Tibial nerve (tissue), 4 donors: ENCODE data around the gene C1orf115. TPM values are rescaled to one million over a fixed set of nuclear protein-coding genes. Genes with fewer than 3 reads are reported as not detected.

Experiments used
- DNase-seq, 2 donors: peaks; one replicate each; pipeline ENCODE4 v3.0.0-alpha.2; 2019; ENCODE audit warnings: low spot score in 2 of 2
- H3K27ac ChIP-seq, 4 donors: fragments of 200-600 bp; sonication (generic) in 3 of 4; one replicate each; pipeline ENCODE4 v1.5.1; 2017 to 2019; ENCODE audit warnings: mild to moderate bottlenecking in 1 of 4
- H3K27me3 ChIP-seq, 2 donors: fragments of 200-600 bp; sonication (generic) in 1 of 2; one replicate each; pipeline versions ENCODE4 v1.5.1 to v1.6.0; 2017 to 2019
- H3K36me3 ChIP-seq, 3 donors: fragments of 200-600 bp; sonication (generic); one replicate each; pipeline ENCODE4 v1.5.1; 2018 to 2019
- H3K4me1 ChIP-seq, 4 donors: fragments of 200-600 bp; sonication (generic) in 3 of 4; one replicate each; pipeline ENCODE4 v1.5.1; 2017 to 2019
- H3K4me3 ChIP-seq, 4 donors: fragments of 200-600 bp; sonication (generic) in 3 of 4; one replicate each; pipeline ENCODE4 v1.5.1; 2017 to 2019; ENCODE audit warnings: mild to moderate bottlenecking in 1 of 4, moderate library complexity in 1 of 4
- H3K9me3 ChIP-seq, 4 donors: fragments of 200-600 bp; sonication (generic) in 3 of 4; one replicate each; pipeline ENCODE4 v1.5.1; 2017 to 2019
- EP300 ChIP-seq, 2 donors: sonication (generic); formaldehyde crosslinking; IDR thresholded peaks; one replicate each; pipeline ENCODE4 v1.6.1; 2017; ENCODE audit warnings: antibody characterized with exemption in 2 of 2, mild to moderate bottlenecking in 1 of 2
- POLR2A ChIP-seq, 2 donors: fragments of 450-650 bp; IDR thresholded peaks; one replicate each; pipeline ENCODE4 v1.6.1; 2017; ENCODE audit warnings: antibody characterized with exemption in 2 of 2, mild to moderate bottlenecking in 2 of 2, moderate library complexity in 2 of 2
- WGBS, 2 donors: methylation state at CpG; one replicate each; pipeline ENCODE4 v1.1.5; 2018; 5-methylcytosine and 5-hydroxymethylcytosine counted together
- total RNA-seq, 4 donors: library from RNA; depleted of rRNA; stranded (reverse); fragments of >200 nt; gene quantifications; one replicate each; pipeline ENCODE4 v1.1.0, GENCODE V29; 2016
- TF ChIP-seq, protein P1 (sequence below), 5 experiments: fragments of 200-600 bp in 3 of 5; fragments of 450-650 bp in 2 of 5; sonication (generic) in 3 of 5; IDR thresholded peaks; one replicate each; pipeline ENCODE4 v1.5.1; 2016 to 2019; ENCODE audit warnings: antibody characterized with exemption in 5 of 5, mild to moderate bottlenecking in 3 of 5, moderate library complexity in 2 of 5

The C1orf115 gene
- total RNA-seq, 4 donors from 2014 or later = 21.2 to 34.3 (median 28.8) TPM

- Histone ChIP-seq H3K36me3 (peaks cover 0 to 21% (median 0%) of the 10 kb centered on the region in 3 donors), H3K27ac (no peak overlapping the region), H3K27me3 (no peaks in the 10 kb centered on the region), H3K9me3 (no peaks in the 10 kb centered on the region), H3K4me1 (peaks cover 0 to 10% (median 0%) of the 10 kb centered on the region in 4 donors), H3K4me3 (no peak overlapping the region)
- TF ChIP-seq, protein P1, sequence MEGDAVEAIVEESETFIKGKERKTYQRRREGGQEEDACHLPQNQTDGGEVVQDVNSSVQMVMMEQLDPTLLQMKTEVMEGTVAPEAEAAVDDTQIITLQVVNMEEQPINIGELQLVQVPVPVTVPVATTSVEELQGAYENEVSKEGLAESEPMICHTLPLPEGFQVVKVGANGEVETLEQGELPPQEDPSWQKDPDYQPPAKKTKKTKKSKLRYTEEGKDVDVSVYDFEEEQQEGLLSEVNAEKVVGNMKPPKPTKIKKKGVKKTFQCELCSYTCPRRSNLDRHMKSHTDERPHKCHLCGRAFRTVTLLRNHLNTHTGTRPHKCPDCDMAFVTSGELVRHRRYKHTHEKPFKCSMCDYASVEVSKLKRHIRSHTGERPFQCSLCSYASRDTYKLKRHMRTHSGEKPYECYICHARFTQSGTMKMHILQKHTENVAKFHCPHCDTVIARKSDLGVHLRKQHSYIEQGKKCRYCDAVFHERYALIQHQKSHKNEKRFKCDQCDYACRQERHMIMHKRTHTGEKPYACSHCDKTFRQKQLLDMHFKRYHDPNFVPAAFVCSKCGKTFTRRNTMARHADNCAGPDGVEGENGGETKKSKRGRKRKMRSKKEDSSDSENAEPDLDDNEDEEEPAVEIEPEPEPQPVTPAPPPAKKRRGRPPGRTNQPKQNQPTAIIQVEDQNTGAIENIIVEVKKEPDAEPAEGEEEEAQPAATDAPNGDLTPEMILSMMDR (IDR thresholded peaks at IDR 0.05) = no peak
- TF ChIP-seq POLR2A (IDR thresholded peaks at IDR 0.05) = no peak
- no peak for TF ChIP-seq EP300 (IDR thresholded peaks at IDR 0.05)
- DNase-seq = no peak
- WGBS, 2 donors = 71 to 73% methylated on average over 9 of the region's 9 CpGs
Observed at GRCh38 chr1:220696863-220697231, 6.7 kb downstream of the C1orf115 start.

DNA sequence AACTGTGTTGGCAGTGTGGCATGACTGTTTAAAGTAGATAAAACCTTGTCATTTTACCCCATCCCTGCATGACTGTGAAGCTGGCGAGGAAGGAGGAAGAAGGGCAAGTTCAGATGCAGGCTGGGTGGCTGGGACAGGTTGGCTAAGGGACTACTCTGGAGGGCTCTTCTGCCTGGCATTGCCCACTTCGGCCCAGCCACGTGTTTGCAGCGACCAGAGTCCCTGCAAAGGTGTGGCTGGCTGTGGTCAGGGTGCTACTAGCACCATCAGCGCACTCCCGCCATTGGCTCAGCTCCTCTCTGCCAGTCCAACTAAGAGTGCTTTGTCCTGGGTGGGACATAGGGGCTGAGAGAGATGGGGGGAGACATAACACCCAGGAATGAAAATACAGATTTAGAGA lies 7.2 kb downstream of the C1orf115 start:
- H3K27ac ChIP-seq = no peak overlapping the region
- WGBS, 2 donors = 85 to 90% methylated on average over 6 of the region's 6 CpGs
- H3K36me3 ChIP-seq = peaks cover 0 to 21% (median 0%) of the 10 kb centered on the region in 3 donors
- TF ChIP-seq, protein P1 (IDR thresholded peaks at IDR 0.05) = no peak
- no peak for TF ChIP-seq POLR2A (IDR thresholded peaks at IDR 0.05)
- TF ChIP-seq EP300 (IDR thresholded peaks at IDR 0.05) = no peak
- H3K4me3 ChIP-seq = no peak overlapping the region
- H3K4me1 ChIP-seq = peaks cover 0 to 10% (median 0%) of the 10 kb centered on the region in 4 donors
- no peaks in the 10 kb centered on the region for H3K9me3 ChIP-seq
- H3K27me3 ChIP-seq = no peaks in the 10 kb centered on the region
- no peak for DNase-seq

DNA sequence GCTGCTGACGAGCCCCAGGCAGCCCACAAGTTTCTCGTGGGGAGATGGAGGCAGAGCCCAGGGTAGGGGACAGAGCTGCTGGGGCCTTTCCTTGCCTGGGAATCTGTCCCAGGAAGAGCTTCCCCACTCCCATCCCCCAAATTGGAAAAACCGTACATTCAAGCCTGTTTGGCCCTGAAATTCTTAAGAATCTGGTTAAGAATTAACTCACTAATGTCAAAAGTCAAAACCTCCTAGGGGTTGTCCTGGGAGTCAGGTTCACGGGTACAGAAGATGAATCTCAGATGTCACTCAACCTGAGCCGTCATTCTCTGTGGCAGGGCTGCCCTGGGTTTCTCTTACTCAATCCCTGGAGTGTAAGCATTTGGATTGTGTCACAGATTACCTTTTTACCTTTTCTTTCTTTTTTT lies 8.4 kb downstream of the C1orf115 start:
- WGBS, 2 donors = 79% methylated on average over 5 of the region's 5 CpGs
- Histone ChIP-seq H3K27ac (no peak overlapping the region), H3K36me3 (peaks cover 0 to 21% (median 0%) of the 10 kb centered on the region in 3 donors), H3K4me1 (peaks cover 0 to 10% (median 0%) of the 10 kb centered on the region in 4 donors), H3K9me3 (no peaks in the 10 kb centered on the region), H3K4me3 (no peak overlapping the region), H3K27me3 (no peaks in the 10 kb centered on the region)
- TF ChIP-seq, protein P1 (IDR thresholded peaks at IDR 0.05) = no peak
- TF ChIP-seq POLR2A (IDR thresholded peaks at IDR 0.05) (no peak), EP300 (IDR thresholded peaks at IDR 0.05) (no peak)
- no peak for DNase-seq

DNA sequence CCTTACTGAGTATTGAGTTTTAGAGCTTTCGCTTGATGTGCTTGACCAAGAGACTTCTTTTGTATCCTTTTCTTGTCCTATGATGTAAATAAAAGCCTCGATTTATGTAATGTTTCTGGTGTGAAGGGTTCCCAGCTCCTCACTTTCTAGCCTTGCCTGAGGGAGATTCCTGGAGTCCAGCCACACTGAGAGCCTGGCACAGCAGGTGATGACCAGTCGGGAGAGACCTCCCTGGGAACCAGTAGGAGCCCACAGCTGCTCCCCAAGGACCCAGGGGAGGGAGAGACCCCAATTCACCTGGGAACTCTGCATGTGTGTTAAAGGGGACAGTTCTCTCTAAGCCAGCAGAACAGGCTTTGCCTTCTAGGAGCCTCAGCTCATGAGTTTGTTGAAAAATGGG lies 8.9 kb downstream of the C1orf115 start:
- TF ChIP-seq, protein P1 (IDR thresholded peaks at IDR 0.05) = no peak
- no peak for TF ChIP-seq EP300 (IDR thresholded peaks at IDR 0.05)
- TF ChIP-seq POLR2A (IDR thresholded peaks at IDR 0.05) = no peak
- WGBS, 2 donors = 86 to 92% methylated on average over 3 of the region's 3 CpGs
- Histone ChIP-seq H3K27me3 (no peaks in the 10 kb centered on the region), H3K9me3 (no peaks in the 10 kb centered on the region), H3K4me1 (peaks cover 0 to 10% (median 0%) of the 10 kb centered on the region in 4 donors), H3K4me3 (no peak overlapping the region), H3K27ac (no peak overlapping the region), H3K36me3 (peaks cover 0 to 21% (median 0%) of the 10 kb centered on the region in 3 donors)
- no peak for DNase-seq

GRCh38 chr1:220700556-220701179 lies 10.5 kb downstream of the C1orf115 start:
- no peak for TF ChIP-seq POLR2A (IDR thresholded peaks at IDR 0.05)
- TF ChIP-seq EP300 (IDR thresholded peaks at IDR 0.05) = no peak
- TF ChIP-seq, protein P1 (IDR thresholded peaks at IDR 0.05) = no peak
- Histone ChIP-seq H3K9me3 (no peaks in the 10 kb centered on the region), H3K4me3 (no peak overlapping the region), H3K4me1 (peaks cover 0 to 10% (median 0%) of the 10 kb centered on the region in 4 donors), H3K27me3 (no peaks in the 10 kb centered on the region), H3K36me3 (peaks cover 0 to 21% (median 0%) of the 10 kb centered on the region in 3 donors), H3K27ac (no peak overlapping the region)
- 15 to 31% methylated on average over 2 of the region's 2 CpGs for WGBS, 2 donors
- DNase-seq = no peak
